ENCODE results near the gene PLEKHH3.

DNA sequence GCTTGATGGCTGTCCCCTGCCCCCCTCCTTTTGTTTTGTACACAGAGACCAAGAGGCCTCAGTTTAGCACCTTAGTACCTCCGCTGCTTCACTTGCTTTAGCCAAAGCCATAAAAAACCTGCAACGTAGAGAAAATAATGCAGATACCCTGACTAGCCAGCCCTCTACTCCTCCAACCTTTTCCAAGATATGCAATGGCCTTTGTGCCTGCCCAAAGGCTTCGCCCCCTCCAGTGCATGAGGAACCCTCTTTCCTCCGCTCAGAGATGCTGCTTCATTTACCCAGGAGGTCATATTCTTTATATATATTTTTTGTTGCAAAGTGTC, 22.6 kb upstream of the PLEKHH3 start:
- TF ChIP-seq POLR2A (IDR thresholded peaks at IDR 0.05) (no peak), CTCF (IDR thresholded peaks at IDR 0.05) (no peak)

Data from body of pancreas (tissue), 4 donors.